Gastroesophageal sphincter (tissue), 3 donors: Measurements from ENCODE around the gene PDE4B.

Experiments
- CTCF ChIP-seq, 4 experiments: fragments of 200-600 bp in 2 of 4; fragments of 450-650 bp in 2 of 4; sonication (generic) in 1 of 4; IDR thresholded peaks; one replicate each; pipeline ENCODE4 v1.5.1; 2017 to 2019; ENCODE audit warnings: antibody characterized with exemption in 4 of 4, mild to moderate bottlenecking in 2 of 4, moderate library complexity in 2 of 4
- EP300 ChIP-seq: sonication (generic); formaldehyde crosslinking; IDR thresholded peaks from one replicate; pipeline ENCODE4 v1.6.1; 2017; ENCODE audit warnings: antibody characterized with exemption, mild to moderate bottlenecking
- POLR2A ChIP-seq, 2 donors: fragments of 450-650 bp; IDR thresholded peaks; one replicate each; pipeline ENCODE4 v1.6.1; 2017; ENCODE audit warnings: antibody characterized with exemption in 2 of 2, mild to moderate bottlenecking in 2 of 2, moderate library complexity in 1 of 2
- POLR2AphosphoS5 ChIP-seq: sonication (generic); formaldehyde crosslinking; IDR thresholded peaks from one replicate; pipeline ENCODE4 v1.6.1; 2017; ENCODE audit warnings: antibody characterized with exemption

DNA sequence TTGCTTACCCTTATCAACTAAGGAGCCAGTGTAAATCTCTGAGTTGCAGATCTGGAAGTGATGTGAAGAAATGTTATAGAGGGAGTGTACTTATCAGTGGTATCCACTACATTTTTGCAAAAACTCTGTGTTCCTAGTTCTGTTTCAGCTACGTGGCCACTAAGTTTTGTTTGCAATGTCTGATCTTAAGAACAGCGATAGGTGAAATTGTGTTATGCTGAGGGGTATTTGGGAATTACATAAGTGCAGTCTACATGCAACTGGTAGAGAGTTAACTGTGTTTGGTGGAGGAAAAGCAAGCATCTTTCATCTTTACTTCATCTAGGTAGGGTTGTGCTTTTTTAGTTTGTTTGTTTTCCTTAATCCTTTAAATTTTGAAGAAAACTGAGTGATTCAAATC, 542.4 kb downstream of the PDE4B start:
- TF ChIP-seq CTCF (IDR thresholded peaks at IDR 0.05) (no peak), EP300 (no peak), POLR2AphosphoS5 (no peak), POLR2A (IDR thresholded peaks at IDR 0.05) (no peak)
